ENCODE results near the gene TRAF3IP1.

The TRAF3IP1 gene

DNA sequence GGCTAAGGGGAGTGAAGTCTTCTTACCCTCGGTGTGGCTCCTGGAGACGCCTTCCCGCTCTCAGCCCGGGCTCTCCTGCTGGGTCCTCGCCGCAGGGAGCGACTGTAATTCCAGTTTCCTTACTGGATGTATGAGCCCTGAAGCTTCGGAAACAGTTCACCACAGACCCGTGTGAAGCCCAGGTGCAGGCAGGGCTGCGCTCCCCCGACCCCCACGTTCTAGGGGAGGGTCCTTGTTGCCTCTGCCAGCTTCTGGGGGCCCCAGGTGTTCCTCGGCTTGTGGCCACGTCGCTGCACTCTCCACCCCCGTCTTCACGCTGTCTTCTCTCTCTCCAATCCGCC is 101.3 kb downstream of the TRAF3IP1 start:
- Histone ChIP-seq H3K27ac (no peak overlapping the region), H3K79me2 (no peaks in the 10 kb centered on the region), H2AFZ (no peak overlapping the region), H3K4me3 (ENCODE audit: low read depth, low read length) (no peak overlapping the region), H3K4me1 (peaks cover 4% of the 10 kb centered on the region), H3K9ac (no peak overlapping the region), H3K4me2 (ENCODE audit: low read length) (no peak overlapping the region), H3K9me3 (ENCODE audit: control insufficient read depth, low read length) (no peaks in the 10 kb centered on the region), H3K27me3 (ENCODE audit: control insufficient read depth, insufficient read depth, low read length) (no peaks in the 10 kb centered on the region), H3K36me3 (ENCODE audit: control insufficient read depth, insufficient read depth, low read length) (no peaks in the 10 kb centered on the region)
- TF ChIP-seq, protein P1, sequence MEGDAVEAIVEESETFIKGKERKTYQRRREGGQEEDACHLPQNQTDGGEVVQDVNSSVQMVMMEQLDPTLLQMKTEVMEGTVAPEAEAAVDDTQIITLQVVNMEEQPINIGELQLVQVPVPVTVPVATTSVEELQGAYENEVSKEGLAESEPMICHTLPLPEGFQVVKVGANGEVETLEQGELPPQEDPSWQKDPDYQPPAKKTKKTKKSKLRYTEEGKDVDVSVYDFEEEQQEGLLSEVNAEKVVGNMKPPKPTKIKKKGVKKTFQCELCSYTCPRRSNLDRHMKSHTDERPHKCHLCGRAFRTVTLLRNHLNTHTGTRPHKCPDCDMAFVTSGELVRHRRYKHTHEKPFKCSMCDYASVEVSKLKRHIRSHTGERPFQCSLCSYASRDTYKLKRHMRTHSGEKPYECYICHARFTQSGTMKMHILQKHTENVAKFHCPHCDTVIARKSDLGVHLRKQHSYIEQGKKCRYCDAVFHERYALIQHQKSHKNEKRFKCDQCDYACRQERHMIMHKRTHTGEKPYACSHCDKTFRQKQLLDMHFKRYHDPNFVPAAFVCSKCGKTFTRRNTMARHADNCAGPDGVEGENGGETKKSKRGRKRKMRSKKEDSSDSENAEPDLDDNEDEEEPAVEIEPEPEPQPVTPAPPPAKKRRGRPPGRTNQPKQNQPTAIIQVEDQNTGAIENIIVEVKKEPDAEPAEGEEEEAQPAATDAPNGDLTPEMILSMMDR (IDR thresholded peaks at IDR 0.05), result no peak

DNA sequence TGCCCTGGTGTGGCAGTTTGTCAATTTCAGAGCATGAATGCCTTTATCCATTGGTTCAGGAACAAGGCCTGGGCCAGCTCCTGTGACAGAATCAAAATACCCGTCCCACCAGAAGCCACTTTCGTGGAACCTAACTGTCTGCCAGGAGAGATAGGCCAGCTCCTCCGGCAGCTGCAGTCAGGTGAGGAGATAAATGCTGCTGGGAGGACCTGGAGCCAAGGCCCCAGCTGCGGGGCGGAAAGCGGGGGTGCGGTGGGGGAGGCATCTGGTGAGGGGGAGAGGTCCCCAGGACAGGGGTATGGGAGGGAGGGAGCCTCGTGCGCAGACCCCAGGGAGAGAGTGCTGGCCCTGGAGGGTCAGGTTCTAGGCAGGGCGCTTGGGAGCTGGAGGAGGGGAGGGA is 102.0 kb downstream of the TRAF3IP1 start:
- Histone ChIP-seq H3K27ac (no peak overlapping the region), H3K9me3 (ENCODE audit: control insufficient read depth, low read length) (no peaks in the 10 kb centered on the region), H3K4me2 (ENCODE audit: low read length) (no peak overlapping the region), H2AFZ (no peak overlapping the region), H3K36me3 (ENCODE audit: control insufficient read depth, insufficient read depth, low read length) (no peaks in the 10 kb centered on the region), H3K9ac (no peak overlapping the region), H3K4me3 (ENCODE audit: low read depth, low read length) (no peak overlapping the region), H3K79me2 (no peaks in the 10 kb centered on the region), H3K4me1 (peaks cover 4% of the 10 kb centered on the region), H3K27me3 (ENCODE audit: control insufficient read depth, insufficient read depth, low read length) (no peaks in the 10 kb centered on the region)
- TF ChIP-seq, protein P1 (IDR thresholded peaks at IDR 0.05), result no peak

DNA sequence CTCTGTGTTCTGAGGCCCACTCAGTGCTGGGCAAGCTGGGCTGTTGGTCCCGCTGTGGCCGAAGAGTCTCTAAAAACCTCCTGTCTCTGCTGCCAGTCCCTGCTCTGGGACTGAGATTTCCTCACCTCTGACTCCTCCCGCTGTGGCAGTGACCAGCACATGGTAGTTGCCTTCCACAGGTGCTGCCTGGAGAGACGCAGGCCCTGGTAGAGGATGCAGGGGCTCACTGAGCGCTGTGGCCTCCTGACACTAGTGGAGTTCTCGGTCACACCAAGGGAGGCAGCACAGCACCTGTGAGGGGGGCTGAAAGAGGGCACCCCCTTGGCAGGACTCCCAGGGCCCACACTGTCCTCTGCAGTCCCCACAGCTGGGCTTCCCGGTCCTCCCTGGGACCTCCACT is 102.6 kb downstream of the TRAF3IP1 start:
- H3K36me3 ChIP-seq (ENCODE audit: control insufficient read depth, insufficient read depth, low read length), result no peaks in the 10 kb centered on the region
- H3K9ac ChIP-seq, result no peak overlapping the region
- no peaks in the 10 kb centered on the region for H3K9me3 ChIP-seq (ENCODE audit: control insufficient read depth, low read length)
- no peak overlapping the region for H3K4me3 ChIP-seq (ENCODE audit: low read depth, low read length)
- no peak overlapping the region for H3K27ac ChIP-seq
- no peak overlapping the region for H3K4me2 ChIP-seq (ENCODE audit: low read length)
- peaks cover 6% of the 10 kb centered on the region for H3K79me2 ChIP-seq
- peaks cover 5% of the 10 kb centered on the region for H3K4me1 ChIP-seq
- H2AFZ ChIP-seq, result no peak overlapping the region
- TF ChIP-seq, protein P1 (IDR thresholded peaks at IDR 0.05), result no peak
- no peaks in the 10 kb centered on the region for H3K27me3 ChIP-seq (ENCODE audit: control insufficient read depth, insufficient read depth, low read length)

DNA sequence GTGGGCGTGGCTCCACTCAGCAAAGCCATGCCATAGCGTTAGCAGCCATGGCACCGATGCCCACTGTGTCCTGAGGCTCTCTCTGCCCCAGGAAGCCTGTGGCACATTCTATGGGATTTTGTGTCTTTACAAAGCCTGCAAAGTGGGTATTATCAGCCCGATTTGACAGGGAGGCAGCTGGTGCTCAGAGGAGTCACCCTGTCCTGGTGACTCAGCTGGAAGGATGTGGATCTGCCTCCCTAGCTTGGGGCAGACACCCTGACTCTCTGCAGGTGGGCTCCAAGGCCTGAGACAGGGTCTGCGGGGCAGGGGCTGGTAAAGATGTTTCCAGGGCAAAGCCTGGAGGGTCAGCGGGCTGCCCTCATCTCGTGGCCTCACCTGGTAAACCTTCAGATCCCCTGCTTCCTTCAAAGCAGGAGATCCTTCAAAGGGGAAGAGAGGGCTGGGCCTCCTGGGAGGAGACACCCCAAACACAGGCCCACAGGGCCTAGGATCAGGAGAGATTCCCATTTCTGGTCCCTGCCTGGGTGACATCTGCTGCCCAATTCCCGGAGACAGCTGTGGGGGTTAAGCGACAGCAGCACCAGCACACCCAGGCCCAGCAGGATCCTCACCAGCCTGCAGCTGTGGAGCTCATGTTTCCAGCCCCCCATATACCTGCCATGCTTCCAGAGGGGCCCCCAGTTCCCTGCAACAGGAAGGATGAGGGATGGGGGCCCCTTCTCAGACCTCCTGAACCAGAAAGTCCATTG is 103.4 kb downstream of the TRAF3IP1 start:
- Histone ChIP-seq H3K36me3 (ENCODE audit: control insufficient read depth, insufficient read depth, low read length) (no peaks in the 10 kb centered on the region), H3K9me3 (ENCODE audit: control insufficient read depth, low read length) (no peaks in the 10 kb centered on the region), H3K4me1 (peaks cover 6% of the 10 kb centered on the region), H3K4me2 (ENCODE audit: low read length) (no peak overlapping the region), H3K9ac (no peak overlapping the region), H3K79me2 (peaks cover 9% of the 10 kb centered on the region), H2AFZ (no peak overlapping the region), H3K4me3 (ENCODE audit: low read depth, low read length) (no peak overlapping the region), H3K27me3 (ENCODE audit: control insufficient read depth, insufficient read depth, low read length) (no peaks in the 10 kb centered on the region), H3K27ac (no peak overlapping the region)
- TF ChIP-seq, protein P1 (IDR thresholded peaks at IDR 0.05), result no peak

DNA sequence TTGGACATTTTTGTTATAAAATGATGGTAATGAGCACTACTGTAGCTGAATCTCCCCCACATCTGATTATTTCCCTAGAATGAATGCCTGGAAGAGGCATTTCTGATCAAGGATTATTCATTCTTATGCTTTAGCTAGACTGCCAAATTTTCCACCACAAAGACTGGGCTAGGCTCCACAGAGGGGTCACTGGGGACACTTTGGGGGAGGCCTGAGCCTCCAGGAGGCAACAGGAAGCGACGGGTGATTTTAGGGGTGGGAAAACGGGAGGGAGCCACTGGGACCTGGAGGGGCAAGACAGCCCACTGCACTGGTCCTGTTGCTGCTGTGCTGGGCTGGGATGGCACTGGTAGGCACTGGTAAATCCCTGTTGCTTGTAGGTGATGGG is 104.0 kb downstream of the TRAF3IP1 start:
- no peaks in the 10 kb centered on the region for H3K27me3 ChIP-seq (ENCODE audit: control insufficient read depth, insufficient read depth, low read length)
- H3K4me1 ChIP-seq, result peaks cover 6% of the 10 kb centered on the region
- H3K79me2 ChIP-seq, result peaks cover 9% of the 10 kb centered on the region
- TF ChIP-seq, protein P1 (IDR thresholded peaks at IDR 0.05), result no peak
- no peaks in the 10 kb centered on the region for H3K36me3 ChIP-seq (ENCODE audit: control insufficient read depth, insufficient read depth, low read length)
- H3K4me2 ChIP-seq (ENCODE audit: low read length), result no peak overlapping the region
- no peak overlapping the region for H3K4me3 ChIP-seq (ENCODE audit: low read depth, low read length)
- H3K9ac ChIP-seq, result no peak overlapping the region
- no peak overlapping the region for H2AFZ ChIP-seq
- H3K9me3 ChIP-seq (ENCODE audit: control insufficient read depth, low read length), result no peaks in the 10 kb centered on the region
- H3K27ac ChIP-seq, result no peak overlapping the region

Data from parathyroid adenoma (tissue), 2 donors.